ENCODE data around the gene SMPD2. TPM values are rescaled to one million over a fixed set of nuclear protein-coding genes. Genes with fewer than 3 reads are reported as not detected.
"Not testable (repeated sequence)": the region's sequence is repeated elsewhere in the genome, so short reads cannot be mapped to it uniquely, and the experiment has no call there.

The SMPD2 gene
- total RNA-seq, 1 experiment from 2014 or later, result 50.0 TPM

DNA sequence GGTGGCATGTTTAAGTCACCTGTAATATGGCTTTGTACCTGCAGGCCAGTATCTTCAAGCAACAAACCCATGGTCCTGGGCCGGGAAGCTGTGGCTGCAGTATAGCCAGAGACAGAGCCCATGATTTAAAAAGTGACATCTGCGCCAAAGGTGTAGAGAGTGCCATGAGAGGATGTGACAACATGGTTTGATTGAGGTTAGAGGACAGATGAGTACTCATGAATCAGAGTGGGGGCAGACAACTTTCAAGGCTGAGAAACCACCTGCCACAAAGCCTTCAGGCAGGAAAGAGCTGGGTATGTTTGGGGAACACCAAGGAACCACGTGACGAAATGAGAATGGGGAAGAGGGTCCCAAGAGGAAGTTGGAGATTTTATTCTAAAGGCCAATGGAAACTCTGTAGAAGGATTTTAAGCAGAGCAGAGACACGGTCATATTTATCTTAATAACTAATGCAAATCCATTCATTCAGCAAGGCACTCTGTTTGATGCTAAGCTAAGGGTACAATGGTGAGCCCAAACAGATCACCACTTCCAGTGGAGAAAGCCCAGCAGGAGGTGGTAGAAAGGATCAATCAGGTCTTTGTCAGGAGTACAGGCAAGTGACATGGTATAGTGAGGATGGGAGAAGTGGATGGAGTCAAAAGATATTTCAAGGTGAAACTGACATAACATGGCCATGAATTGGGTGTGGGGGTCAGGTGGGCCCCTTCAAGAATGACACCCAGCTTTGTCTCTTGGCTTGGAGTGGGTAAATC, 18.4 kb downstream of the SMPD2 start:
- H3K9me3 ChIP-seq (ENCODE audit: control insufficient read depth, insufficient read depth, low read depth, low read length), result no peaks in the 10 kb centered on the region
- CTCF ChIA-PET, result no interaction called here
- H3K27me3 ChIP-seq (ENCODE audit: control insufficient read depth, insufficient read depth, low read length), result no peaks in the 10 kb centered on the region
- no peak overlapping the region for H3K4me3 ChIP-seq (ENCODE audit: low read depth in 2 of 2, low read length in 2 of 2)
- no TSS peak for BruUV-seq (replicated peaks)
- no peak for ATAC-seq
- POLR2A ChIA-PET, result no interaction called here
- TF ChIP-seq, protein P1, sequence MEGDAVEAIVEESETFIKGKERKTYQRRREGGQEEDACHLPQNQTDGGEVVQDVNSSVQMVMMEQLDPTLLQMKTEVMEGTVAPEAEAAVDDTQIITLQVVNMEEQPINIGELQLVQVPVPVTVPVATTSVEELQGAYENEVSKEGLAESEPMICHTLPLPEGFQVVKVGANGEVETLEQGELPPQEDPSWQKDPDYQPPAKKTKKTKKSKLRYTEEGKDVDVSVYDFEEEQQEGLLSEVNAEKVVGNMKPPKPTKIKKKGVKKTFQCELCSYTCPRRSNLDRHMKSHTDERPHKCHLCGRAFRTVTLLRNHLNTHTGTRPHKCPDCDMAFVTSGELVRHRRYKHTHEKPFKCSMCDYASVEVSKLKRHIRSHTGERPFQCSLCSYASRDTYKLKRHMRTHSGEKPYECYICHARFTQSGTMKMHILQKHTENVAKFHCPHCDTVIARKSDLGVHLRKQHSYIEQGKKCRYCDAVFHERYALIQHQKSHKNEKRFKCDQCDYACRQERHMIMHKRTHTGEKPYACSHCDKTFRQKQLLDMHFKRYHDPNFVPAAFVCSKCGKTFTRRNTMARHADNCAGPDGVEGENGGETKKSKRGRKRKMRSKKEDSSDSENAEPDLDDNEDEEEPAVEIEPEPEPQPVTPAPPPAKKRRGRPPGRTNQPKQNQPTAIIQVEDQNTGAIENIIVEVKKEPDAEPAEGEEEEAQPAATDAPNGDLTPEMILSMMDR (IDR thresholded peaks at IDR 0.05), result no peak
- no peak for TF ChIP-seq SIN3A (IDR thresholded peaks at IDR 0.05; ENCODE audit: borderline replicate concordance, insufficient read depth, low read depth, low read length)
- DNase-seq (ENCODE audit: low read depth, low spot score), result no peak
- H3K27ac ChIP-seq (ENCODE audit: low read length), result no peak overlapping the region
- in situ Hi-C loops (cut with HindIII; ENCODE audit: low pct_unique_long_range_greater_than_20kb, low sequenced_read_pairs) (no loop called here), intact Hi-C loops (cut with micrococcal nuclease; ENCODE audit: unreplicated experiment) (no loop called here)
- H3K36me3 ChIP-seq (ENCODE audit: control insufficient read depth, insufficient read depth, low read length), result peaks cover 9% of the 10 kb centered on the region
- peaks cover 22% of the 10 kb centered on the region for H3K4me1 ChIP-seq (ENCODE audit: control insufficient read depth, insufficient read depth, low read length)

DNA sequence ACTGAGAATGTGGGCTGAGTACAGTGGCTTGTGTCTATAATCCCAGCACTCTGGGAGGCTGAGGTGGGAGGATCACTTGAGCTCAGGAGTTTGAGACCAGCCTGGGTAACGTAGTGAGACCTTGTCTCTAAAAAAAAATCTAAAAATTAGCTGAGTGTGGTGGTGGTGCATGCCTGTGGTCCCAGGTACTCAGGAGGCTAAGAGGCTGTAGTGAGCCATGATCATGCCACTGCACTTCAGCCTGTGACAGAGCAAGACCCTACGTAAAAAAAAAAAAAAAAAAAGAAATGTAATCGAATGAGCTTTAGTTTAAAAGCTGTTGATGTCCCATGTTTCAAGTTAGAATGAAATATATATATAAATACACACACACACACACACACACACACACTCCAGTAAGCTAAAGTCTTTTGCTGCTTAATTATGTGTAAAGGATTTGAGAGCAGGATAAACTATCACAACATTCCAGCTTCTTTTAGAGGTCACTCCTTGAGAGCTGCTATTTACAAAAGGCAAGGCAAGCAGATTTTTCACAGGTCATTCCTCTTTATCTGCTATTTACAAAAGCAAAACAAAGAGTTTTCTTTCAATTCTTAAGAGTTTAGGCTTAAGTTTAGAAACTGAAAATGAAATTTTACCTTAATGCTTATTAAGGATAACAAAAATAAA, 19.8 kb downstream of the SMPD2 start:
- in situ Hi-C loops (cut with HindIII; ENCODE audit: low pct_unique_long_range_greater_than_20kb, low sequenced_read_pairs) (no loop called here), intact Hi-C loops (cut with micrococcal nuclease; ENCODE audit: unreplicated experiment) (no loop called here)
- TF ChIP-seq SIN3A (IDR thresholded peaks at IDR 0.05; ENCODE audit: borderline replicate concordance, insufficient read depth, low read depth, low read length), result no peak
- TF ChIP-seq, protein P1 (IDR thresholded peaks at IDR 0.05), result no peak
- no peak for TF ChIP-seq TCF7L2 (IDR thresholded peaks at IDR 0.05; ENCODE audit: low read depth, low read length)
- TF ChIP-seq, protein P2, sequence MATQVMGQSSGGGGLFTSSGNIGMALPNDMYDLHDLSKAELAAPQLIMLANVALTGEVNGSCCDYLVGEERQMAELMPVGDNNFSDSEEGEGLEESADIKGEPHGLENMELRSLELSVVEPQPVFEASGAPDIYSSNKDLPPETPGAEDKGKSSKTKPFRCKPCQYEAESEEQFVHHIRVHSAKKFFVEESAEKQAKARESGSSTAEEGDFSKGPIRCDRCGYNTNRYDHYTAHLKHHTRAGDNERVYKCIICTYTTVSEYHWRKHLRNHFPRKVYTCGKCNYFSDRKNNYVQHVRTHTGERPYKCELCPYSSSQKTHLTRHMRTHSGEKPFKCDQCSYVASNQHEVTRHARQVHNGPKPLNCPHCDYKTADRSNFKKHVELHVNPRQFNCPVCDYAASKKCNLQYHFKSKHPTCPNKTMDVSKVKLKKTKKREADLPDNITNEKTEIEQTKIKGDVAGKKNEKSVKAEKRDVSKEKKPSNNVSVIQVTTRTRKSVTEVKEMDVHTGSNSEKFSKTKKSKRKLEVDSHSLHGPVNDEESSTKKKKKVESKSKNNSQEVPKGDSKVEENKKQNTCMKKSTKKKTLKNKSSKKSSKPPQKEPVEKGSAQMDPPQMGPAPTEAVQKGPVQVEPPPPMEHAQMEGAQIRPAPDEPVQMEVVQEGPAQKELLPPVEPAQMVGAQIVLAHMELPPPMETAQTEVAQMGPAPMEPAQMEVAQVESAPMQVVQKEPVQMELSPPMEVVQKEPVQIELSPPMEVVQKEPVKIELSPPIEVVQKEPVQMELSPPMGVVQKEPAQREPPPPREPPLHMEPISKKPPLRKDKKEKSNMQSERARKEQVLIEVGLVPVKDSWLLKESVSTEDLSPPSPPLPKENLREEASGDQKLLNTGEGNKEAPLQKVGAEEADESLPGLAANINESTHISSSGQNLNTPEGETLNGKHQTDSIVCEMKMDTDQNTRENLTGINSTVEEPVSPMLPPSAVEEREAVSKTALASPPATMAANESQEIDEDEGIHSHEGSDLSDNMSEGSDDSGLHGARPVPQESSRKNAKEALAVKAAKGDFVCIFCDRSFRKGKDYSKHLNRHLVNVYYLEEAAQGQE (IDR thresholded peaks at IDR 0.05; ENCODE audit: insufficient read depth in 1 of 2, low read depth in 2 of 2, low read length in 1 of 2), result no peak
- no peak for TF ChIP-seq POLR2AphosphoS5 (IDR thresholded peaks at IDR 0.05; ENCODE audit: low read depth, low read length)
- Histone ChIP-seq H3K27me3 (ENCODE audit: control insufficient read depth, insufficient read depth, low read length) (no peaks in the 10 kb centered on the region), H3K9me3 (ENCODE audit: control insufficient read depth, insufficient read depth, low read depth, low read length) (no peaks in the 10 kb centered on the region), H3K27ac (ENCODE audit: low read length) (no peak overlapping the region), H3K4me3 (ENCODE audit: low read depth in 2 of 2, low read length in 2 of 2) (no peak overlapping the region), H3K4me1 (ENCODE audit: control insufficient read depth, insufficient read depth, low read length) (peaks cover 16% of the 10 kb centered on the region), H3K36me3 (ENCODE audit: control insufficient read depth, insufficient read depth, low read length) (peaks cover 21% of the 10 kb centered on the region)
- ChIA-PET POLR2A (interaction anchor here (0.6 to 0.8 kb wide), 4 partner anchors 9 to 479 kb away, joined by 3 to 5 read pairs (median 4); no protein-coding TSS in a partner anchor), CTCF (interaction anchor here (0.6 to 1.2 kb wide), 4 partner anchors 12 to 930 kb away, joined by 4 to 7 read pairs (median 5); no protein-coding TSS in a partner anchor)
- BruUV-seq (replicated peaks), result no TSS peak
- DNase-seq (ENCODE audit: low read depth, low spot score) (no peak), ATAC-seq (no peak)

DNA sequence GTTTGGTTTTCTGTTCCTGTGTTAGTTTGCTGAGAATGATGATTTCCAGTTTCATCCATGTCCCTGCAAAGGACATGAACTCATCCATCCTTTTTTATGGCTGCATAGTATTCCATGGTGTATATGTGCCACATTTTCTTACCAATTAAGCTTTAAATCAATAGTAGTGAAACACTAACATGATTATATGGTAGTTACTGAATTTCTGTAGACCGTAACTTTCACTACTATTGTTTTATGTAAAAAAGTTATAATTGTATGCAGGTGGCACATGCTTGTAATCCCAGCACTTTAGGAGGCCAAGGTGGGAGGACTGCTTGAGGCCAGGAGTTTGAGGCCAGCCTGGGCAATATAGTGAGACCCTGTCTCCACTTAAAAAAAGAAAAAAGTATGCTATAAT, 20.7 kb downstream of the SMPD2 start:
- POLR2A ChIA-PET; H3K27me3 ChIP-seq (ENCODE audit: control insufficient read depth, insufficient read depth, low read length); BruUV-seq (replicated peaks); DNase-seq (ENCODE audit: low read depth, low spot score); CTCF ChIA-PET; intact Hi-C loops (cut with micrococcal nuclease; ENCODE audit: unreplicated experiment); H3K4me3 ChIP-seq (ENCODE audit: low read depth in 2 of 2, low read length in 2 of 2); H3K9me3 ChIP-seq (ENCODE audit: control insufficient read depth, insufficient read depth, low read depth, low read length); in situ Hi-C loops (cut with HindIII; ENCODE audit: low pct_unique_long_range_greater_than_20kb, low sequenced_read_pairs); ATAC-seq; H3K27ac ChIP-seq (ENCODE audit: low read length): not testable (repeated sequence)
- Histone ChIP-seq H3K4me1 (ENCODE audit: control insufficient read depth, insufficient read depth, low read length) (peaks cover 16% of the 10 kb centered on the region), H3K36me3 (ENCODE audit: control insufficient read depth, insufficient read depth, low read length) (peaks cover 30% of the 10 kb centered on the region)
